GM06990 (cell line): Measurements from ENCODE around the gene DHRS11.
"Not testable (repeated sequence)": the region's sequence is repeated elsewhere in the genome, so short reads cannot be mapped to it uniquely, and the experiment has no call there.

Experiments used
- DNase-seq: peaks from one replicate; pipeline ENCODE4 v3.0.0-alpha.2; 2011; ENCODE audit not compliant: insufficient read length; ENCODE audit errors: extremely low read depth
- H3K27me3 ChIP-seq: replicated peaks from 2 replicates; pipeline ENCODE4 v1.6.0; 2011; ENCODE audit warnings: low read length; ENCODE audit not compliant: control insufficient read depth, insufficient read depth
- H3K36me3 ChIP-seq: 2 replicates; pipeline ENCODE4 v1.5.1; 2011; ENCODE audit warnings: low read length; ENCODE audit not compliant: control insufficient read depth, insufficient read depth
- H3K4me3 ChIP-seq: replicated peaks from 2 replicates; pipeline ENCODE4 v1.5.1; 2011; ENCODE audit warnings: low read depth, mild to moderate bottlenecking, control low read depth, low read length
- TF ChIP-seq, protein P1 (sequence below): IDR thresholded peaks from 2 replicates; pipeline ENCODE4 v1.5.1; 2011; ENCODE audit warnings: low read length, control low read depth, mild to moderate bottlenecking, inconsistent platforms; ENCODE audit not compliant: insufficient read depth, poor library complexity, severe bottlenecking

The DHRS11 gene

DNA sequence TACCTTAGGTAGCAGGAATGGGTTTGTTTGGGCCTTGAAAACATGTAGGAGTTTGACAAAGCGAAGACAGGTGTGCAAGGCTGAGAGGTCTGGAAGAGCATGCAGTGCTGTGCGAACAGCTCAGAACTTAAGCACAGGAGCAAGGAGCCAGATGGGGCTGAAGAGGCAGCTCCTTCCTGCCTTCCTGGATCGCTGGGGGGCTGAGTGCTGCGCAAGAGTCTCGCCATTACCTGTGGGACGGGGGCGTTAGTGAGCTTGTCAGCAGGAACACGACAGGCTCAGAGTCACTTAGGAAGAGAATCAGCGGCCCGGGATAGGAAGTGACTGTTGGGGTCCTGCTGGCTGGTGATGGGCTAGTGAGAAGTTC lies 9.2 kb downstream of the DHRS11 start:
- peaks cover 1% of the 10 kb centered on the region; the same call in 1 of the 2 replicates for H3K36me3 ChIP-seq
- DNase-seq: no peak
- TF ChIP-seq, protein P1, sequence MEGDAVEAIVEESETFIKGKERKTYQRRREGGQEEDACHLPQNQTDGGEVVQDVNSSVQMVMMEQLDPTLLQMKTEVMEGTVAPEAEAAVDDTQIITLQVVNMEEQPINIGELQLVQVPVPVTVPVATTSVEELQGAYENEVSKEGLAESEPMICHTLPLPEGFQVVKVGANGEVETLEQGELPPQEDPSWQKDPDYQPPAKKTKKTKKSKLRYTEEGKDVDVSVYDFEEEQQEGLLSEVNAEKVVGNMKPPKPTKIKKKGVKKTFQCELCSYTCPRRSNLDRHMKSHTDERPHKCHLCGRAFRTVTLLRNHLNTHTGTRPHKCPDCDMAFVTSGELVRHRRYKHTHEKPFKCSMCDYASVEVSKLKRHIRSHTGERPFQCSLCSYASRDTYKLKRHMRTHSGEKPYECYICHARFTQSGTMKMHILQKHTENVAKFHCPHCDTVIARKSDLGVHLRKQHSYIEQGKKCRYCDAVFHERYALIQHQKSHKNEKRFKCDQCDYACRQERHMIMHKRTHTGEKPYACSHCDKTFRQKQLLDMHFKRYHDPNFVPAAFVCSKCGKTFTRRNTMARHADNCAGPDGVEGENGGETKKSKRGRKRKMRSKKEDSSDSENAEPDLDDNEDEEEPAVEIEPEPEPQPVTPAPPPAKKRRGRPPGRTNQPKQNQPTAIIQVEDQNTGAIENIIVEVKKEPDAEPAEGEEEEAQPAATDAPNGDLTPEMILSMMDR: peak; percentile 1
- H3K27me3 ChIP-seq: no peaks in the 10 kb centered on the region
- peak overlapping the region; percentile 72 for H3K4me3 ChIP-seq

DNA sequence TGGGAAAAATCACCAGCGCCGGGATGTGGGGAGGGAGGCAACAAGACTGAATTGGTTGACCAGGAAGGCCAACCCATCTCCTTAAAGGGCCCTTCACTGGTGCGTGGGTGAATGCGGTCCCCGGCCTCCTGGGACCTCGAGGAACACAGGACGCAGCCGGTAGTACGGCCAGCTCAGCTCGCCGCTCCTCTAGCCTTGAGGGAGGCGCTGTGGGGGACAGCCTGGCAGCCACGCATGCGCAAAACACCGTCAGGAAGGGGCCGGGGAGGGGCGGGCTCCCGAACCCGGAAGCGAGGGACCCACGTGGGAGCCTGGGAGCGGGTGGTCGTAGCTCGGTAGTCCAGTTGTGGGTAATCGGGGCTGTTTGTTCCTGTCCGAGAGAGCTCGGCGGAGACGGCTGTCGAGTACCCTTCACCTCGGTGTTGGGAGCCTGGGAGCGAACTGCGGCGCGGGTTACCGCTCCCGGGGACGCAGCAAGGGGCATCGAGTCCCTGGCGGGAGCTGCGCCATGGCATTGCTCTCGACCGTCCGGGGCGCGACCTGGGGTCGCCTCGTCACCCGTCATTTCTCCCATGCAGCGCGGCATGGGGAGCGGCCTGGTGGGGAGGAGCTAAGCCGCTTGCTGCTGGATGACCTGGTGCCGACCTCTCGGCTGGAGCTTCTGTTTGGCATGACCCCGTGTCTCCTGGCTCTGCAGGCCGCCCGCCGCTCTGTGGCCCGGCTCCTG lies 9.8 kb downstream of the DHRS11 start, which contains the start of gene MRM1:
MRM1 (plus strand) TSS at position 281 of the 727 bp plus-strand sequence; CDS start at position 509, 228 bp downstream.
- TF ChIP-seq, protein P1: peak; percentile 20
- peak; percentile 92 for DNase-seq
- H3K4me3 ChIP-seq: peak within 1 kb of the TSS; percentile 72
- no peaks in the 10 kb centered on the region for H3K27me3 ChIP-seq
- peaks cover 1% of the 10 kb centered on the region; the same call in 1 of the 2 replicates for H3K36me3 ChIP-seq

DNA sequence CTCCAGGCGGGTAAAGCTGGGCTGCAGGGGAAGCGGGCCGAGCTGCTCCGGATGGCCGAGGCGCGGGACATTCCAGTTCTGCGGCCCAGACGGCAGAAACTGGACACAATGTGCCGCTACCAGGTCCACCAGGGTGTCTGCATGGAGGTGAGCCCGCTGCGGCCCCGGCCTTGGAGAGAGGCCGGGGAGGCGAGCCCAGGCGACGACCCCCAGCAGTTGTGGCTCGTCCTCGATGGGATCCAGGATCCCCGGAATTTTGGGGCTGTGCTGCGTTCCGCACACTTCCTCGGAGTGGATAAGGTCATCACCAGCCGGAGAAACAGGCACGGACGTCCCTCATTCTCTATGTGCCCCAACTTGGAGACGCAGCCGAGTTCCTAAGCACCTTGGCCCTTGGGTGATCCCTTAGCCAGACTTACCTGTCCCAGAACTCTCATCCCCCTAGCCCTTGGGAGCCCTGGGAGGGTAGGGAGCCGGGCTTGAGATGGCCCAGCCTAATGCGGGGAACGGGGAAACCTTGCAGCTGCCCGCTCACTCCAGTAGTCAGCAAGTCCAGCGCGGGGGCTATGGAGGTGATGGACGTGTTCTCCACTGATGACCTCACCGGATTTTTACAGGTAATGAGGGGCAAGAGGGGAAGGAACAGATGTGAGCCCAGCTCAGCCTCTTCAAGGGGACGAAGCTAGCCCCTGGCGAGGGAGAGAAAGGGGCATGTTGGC lies 10.5 kb downstream of the DHRS11 start:
- Histone ChIP-seq H3K27me3 (no peaks in the 10 kb centered on the region), H3K4me3 (peak overlapping the region; percentile 72), H3K36me3 (peaks cover 1% of the 10 kb centered on the region; the same call in 1 of the 2 replicates)
- no peak for DNase-seq
- TF ChIP-seq, protein P1: no peak

DNA sequence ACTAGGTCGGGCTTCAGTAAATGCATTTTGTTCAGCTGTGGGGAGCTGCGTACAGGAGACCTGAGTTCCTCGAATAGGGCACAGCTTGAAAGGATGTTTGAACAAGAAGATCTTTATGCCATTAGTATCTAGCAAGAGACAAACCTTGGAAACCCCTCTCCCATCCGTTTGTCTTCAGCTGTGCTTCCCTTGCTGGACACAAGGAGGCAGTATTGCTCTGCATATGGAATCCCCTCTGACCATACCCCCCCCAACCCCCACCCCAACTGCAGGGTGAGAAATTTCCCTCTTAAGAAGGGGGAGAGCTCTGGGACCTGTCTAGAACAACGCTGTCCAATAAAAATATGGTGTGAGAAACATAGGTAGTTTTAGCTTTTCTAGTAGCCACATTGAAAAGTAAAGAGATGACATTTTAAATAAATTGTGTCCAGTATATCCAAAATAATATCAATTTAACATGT lies 11.3 kb downstream of the DHRS11 start:
- Histone ChIP-seq H3K27me3 (no peaks in the 10 kb centered on the region), H3K4me3 (peak overlapping the region; percentile 72), H3K36me3 (peaks cover 4% of the 10 kb centered on the region)
- TF ChIP-seq, protein P1: peak; percentile 93
- no peak for DNase-seq

DNA sequence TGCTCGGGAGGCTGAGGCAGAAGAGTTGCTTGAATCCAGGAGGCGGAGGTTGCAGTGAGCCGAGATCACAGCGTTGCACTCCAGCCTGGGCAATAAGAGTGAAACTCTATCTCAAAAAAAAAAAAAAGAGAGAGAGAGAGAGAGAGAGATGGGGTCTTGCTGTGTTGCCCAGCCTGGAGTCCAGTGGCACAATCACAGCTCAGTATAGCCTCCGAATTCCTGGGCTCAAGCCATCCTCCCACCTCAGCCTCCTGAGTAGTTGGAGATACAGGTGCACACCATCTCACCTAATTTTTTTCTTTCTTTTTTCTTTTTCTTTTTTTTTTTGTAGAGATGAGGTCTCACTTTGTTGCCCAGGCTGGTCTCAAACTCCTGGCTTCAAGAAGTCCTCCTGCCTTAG lies 13.3 kb downstream of the DHRS11 start:
- H3K36me3 ChIP-seq, DNase-seq, H3K27me3 ChIP-seq, H3K4me3 ChIP-seq: not testable (repeated sequence)

DNA sequence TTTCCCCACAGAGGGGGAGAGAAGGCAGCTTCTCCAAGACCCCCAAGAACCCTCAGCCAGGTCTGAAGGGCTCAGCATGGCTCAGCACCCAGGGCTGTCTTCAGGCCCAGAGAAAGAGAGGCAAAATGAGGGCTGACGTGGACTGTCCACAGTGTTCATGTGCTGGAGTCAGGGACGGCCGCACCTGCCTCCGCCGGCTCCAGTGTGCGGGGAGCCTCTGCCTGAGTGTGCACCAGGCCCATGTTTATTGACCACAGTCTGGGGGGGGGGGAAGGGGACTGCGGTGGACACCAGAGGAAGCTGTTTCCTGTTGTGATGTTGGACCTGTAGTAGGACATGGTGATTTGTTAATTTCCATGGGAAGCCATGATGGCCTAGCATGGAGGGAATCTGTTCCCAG lies 16.6 kb downstream of the DHRS11 start:
- H3K27me3 ChIP-seq: no peaks in the 10 kb centered on the region
- TF ChIP-seq, protein P1: no peak
- no peak overlapping the region for H3K4me3 ChIP-seq
- no peak for DNase-seq
- peaks cover 6% of the 10 kb centered on the region for H3K36me3 ChIP-seq
